Measurements from ENCODE around the gene RAP1GAP. TPM values are rescaled to one million over a fixed set of nuclear protein-coding genes. Genes with fewer than 3 reads are reported as not detected.

The RAP1GAP gene
- total and polyA plus RNA-seq, 9 of the 15 experiments (the other 6 are each of a cell fraction or from before 2014, with no cell fraction given) = 0.29 to 30.2 (median 19.2) TPM

- TF ChIP-seq, protein P1, sequence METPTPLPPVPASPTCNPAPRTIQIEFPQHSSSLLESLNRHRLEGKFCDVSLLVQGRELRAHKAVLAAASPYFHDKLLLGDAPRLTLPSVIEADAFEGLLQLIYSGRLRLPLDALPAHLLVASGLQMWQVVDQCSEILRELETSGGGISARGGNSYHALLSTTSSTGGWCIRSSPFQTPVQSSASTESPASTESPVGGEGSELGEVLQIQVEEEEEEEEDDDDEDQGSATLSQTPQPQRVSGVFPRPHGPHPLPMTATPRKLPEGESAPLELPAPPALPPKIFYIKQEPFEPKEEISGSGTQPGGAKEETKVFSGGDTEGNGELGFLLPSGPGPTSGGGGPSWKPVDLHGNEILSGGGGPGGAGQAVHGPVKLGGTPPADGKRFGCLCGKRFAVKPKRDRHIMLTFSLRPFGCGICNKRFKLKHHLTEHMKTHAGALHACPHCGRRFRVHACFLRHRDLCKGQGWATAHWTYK (CRISPR knock-in tag; IDR thresholded peaks at IDR 0.05) = no peak
- TF ChIP-seq SMARCE1 (IDR thresholded peaks at IDR 0.05) = peak; percentile 68
- TF ChIP-seq MTF1 (CRISPR knock-in tag; IDR thresholded peaks at IDR 0.05; ENCODE audit: borderline replicate concordance) = no peak
- no peak for TF ChIP-seq ZNF609 (CRISPR knock-in tag; IDR thresholded peaks at IDR 0.05; ENCODE audit: borderline replicate concordance)
- TF ChIP-seq LCOR (CRISPR knock-in tag; IDR thresholded peaks at IDR 0.05) = no peak
- no peak for TF ChIP-seq NCOA1 (IDR thresholded peaks at IDR 0.05; ENCODE audit: low read depth)
- TF ChIP-seq, protein P2, sequence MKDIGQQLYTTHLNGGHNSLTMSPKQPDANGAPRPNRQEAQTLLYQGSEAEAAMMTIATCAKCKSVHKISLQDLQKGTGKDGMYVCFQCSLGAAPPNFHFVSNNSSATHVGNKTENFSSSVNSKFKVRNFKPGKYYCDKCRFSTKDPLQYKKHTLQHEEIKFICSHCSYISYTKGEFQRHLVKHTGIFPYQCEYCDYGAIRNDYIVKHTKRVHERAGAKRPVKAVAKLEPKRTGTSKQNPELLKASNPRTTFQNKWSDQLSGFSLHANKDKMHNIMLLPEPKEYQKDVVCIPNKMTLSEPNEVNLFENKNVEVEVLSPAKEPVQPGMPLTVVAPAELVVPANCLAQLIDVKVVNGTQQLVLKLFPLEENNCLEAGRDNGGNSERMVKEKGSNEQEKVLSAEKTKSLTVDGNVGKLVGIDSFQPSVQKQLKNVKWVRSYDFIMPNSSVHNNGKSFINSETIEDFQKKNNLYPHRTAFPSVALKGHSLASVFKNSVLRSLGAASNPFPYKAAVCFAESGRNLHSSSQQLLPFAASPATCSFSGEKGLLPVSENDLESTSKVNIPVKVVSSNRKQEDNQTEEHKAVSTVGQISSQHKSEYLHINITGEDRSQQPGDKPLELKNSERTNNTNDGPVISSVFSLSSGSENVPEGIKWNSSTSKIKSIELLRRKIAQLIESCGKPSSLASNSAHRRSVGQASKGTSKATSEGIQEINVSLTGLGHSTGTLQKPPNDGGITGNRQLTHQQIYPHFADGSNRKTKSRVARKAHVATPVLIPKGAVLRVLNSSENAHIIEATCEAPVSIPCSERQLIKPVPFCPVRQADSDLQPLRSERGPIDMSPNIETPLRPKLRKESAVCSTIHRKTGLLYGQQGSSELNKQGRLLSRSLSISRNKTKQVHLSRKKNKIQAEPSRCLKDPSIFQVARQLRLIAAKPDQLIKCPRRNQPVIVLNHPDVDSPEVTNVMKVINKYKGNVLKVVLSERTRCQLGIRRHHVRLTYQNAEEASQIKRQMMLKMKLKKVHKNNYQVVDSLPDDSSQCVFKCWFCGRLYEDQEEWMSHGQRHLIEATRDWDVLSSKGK (CRISPR knock-in tag; IDR thresholded peaks at IDR 0.05) = no peak
- no peak for TF ChIP-seq PTTG1 (tag; IDR thresholded peaks at IDR 0.05; ENCODE audit: low read depth)
- no peak for TF ChIP-seq SP2 (IDR thresholded peaks at IDR 0.05; ENCODE audit: extremely low read depth, low read depth, low read length, poor library complexity, severe bottlenecking)
- TF ChIP-seq ZBTB12 (CRISPR knock-in tag; IDR thresholded peaks at IDR 0.05) = peak; percentile 41; the same call in 1 of the 2 replicates
- TF ChIP-seq ZC3H4 (CRISPR knock-in tag; IDR thresholded peaks at IDR 0.05; ENCODE audit: borderline replicate concordance) = no peak
- TF ChIP-seq NFRKB (IDR thresholded peaks at IDR 0.05; ENCODE audit: low read depth) = no peak
- TF ChIP-seq, protein P3, sequence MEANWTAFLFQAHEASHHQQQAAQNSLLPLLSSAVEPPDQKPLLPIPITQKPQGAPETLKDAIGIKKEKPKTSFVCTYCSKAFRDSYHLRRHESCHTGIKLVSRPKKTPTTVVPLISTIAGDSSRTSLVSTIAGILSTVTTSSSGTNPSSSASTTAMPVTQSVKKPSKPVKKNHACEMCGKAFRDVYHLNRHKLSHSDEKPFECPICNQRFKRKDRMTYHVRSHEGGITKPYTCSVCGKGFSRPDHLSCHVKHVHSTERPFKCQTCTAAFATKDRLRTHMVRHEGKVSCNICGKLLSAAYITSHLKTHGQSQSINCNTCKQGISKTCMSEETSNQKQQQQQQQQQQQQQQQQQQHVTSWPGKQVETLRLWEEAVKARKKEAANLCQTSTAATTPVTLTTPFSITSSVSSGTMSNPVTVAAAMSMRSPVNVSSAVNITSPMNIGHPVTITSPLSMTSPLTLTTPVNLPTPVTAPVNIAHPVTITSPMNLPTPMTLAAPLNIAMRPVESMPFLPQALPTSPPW (CRISPR knock-in tag; IDR thresholded peaks at IDR 0.05) = peak; percentile 91
- TF ChIP-seq FOXK1 (CRISPR knock-in tag; IDR thresholded peaks at IDR 0.05; ENCODE audit: borderline replicate concordance) = no peak
Observed at GRCh38 chr1:21613072-21613867, 55.9 kb downstream of the RAP1GAP start (continued).

Data from K562 (cell line).